Loucy (cell line): ENCODE data around the gene PRAMEF17.
"Not testable (repeated sequence)": the region's sequence is repeated elsewhere in the genome, so short reads cannot be mapped to it uniquely, and the experiment has no call there.

Experiments used
- H2AFZ ChIP-seq: fragments of 200-600 bp; sonication (generic); 2 replicates; pipeline ENCODE4 v1.6.0; 2016; ENCODE audit warnings: antibody characterized with exemption, mild to moderate bottlenecking, low read length, moderate library complexity
- H3F3A ChIP-seq: fragments of 200-600 bp; 2 replicates; pipeline ENCODE4 v1.6.0; 2016; ENCODE audit warnings: antibody characterized with exemption, low read depth, mild to moderate bottlenecking
- H3K27me3 ChIP-seq: fragments of 200-600 bp; sonication (generic); 2 replicates; pipeline ENCODE4 v1.6.1; 2014; ENCODE audit warnings: low read length, mild to moderate bottlenecking; ENCODE audit not compliant: insufficient read depth, poor library complexity, severe bottlenecking
- H3K36me3 ChIP-seq: fragments of 200-600 bp; sonication (generic); 2 replicates; pipeline ENCODE4 v1.6.1; 2016; ENCODE audit warnings: low read length; ENCODE audit not compliant: insufficient read depth
- H3K4me1 ChIP-seq: fragments of 200-600 bp; sonication (generic); 2 replicates; pipeline ENCODE4 v1.5.1; 2014; ENCODE audit warnings: low read length, mild to moderate bottlenecking; ENCODE audit not compliant: insufficient read depth, poor library complexity, severe bottlenecking
- H3K4me2 ChIP-seq: fragments of 200-600 bp; sonication (generic); 2 replicates; pipeline ENCODE4 v1.6.0; 2014; ENCODE audit warnings: antibody characterized with exemption, low read length, low read depth, mild to moderate bottlenecking; ENCODE audit not compliant: poor library complexity, severe bottlenecking
- H3K4me3 ChIP-seq: fragments of 200-600 bp; sonication (generic); 2 replicates; pipeline ENCODE4 v1.5.1; 2014; ENCODE audit warnings: low read length, mild to moderate bottlenecking, mixed read lengths; ENCODE audit not compliant: poor library complexity, severe bottlenecking
- H3K79me2 ChIP-seq: fragments of 200-600 bp; sonication (generic); 2 replicates; pipeline ENCODE4 v1.6.1; 2014; ENCODE audit warnings: low read length; ENCODE audit not compliant: insufficient read depth
- H3K9ac ChIP-seq: fragments of 200-600 bp; sonication (generic); 2 replicates; pipeline ENCODE4 v1.6.0; 2014; ENCODE audit warnings: mild to moderate bottlenecking, low read depth, low read length, moderate library complexity; ENCODE audit not compliant: poor library complexity, severe bottlenecking
- H3K9me2 ChIP-seq: fragments of 200-600 bp; sonication (generic); replicated peaks from 2 replicates; pipeline ENCODE4 v1.6.1; 2016; ENCODE audit warnings: low read depth, low read length, mixed read lengths
- H3K9me3 ChIP-seq: fragments of 200-600 bp; sonication (generic); 2 replicates; pipeline ENCODE4 v1.6.1; 2014; ENCODE audit warnings: mild to moderate bottlenecking, antibody characterized with exemption, low read length, low read depth; ENCODE audit not compliant: insufficient read depth
- H4K20me1 ChIP-seq: fragments of 200-600 bp; sonication (generic); 2 replicates; pipeline ENCODE4 v1.6.0; 2014; ENCODE audit warnings: antibody characterized with exemption, low read length, mild to moderate bottlenecking; ENCODE audit not compliant: insufficient read depth, poor library complexity, severe bottlenecking

The PRAMEF17 gene, protein sequence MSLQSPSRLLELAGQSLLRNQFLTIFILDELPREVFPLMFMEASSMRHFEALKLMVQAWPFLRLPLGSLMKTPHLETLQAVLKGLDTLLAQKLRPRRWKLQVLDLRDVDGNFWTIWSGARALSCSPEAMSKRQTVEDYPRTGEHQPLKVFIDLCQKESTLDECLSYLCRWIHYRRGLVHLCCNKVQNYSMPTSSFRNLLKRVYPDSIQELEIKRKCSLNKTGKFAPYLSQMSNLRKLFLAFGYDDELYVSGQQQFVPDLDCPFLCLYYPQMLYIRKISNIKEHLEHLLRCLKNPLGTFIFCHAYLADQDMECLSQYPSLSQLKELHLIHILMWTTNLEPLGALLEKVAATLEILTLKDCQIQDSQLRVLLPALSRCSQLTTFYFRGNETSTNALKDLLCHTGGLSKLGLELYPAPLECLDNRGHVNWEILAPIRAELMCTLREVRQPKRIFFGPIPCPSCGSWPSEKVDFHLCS

DNA sequence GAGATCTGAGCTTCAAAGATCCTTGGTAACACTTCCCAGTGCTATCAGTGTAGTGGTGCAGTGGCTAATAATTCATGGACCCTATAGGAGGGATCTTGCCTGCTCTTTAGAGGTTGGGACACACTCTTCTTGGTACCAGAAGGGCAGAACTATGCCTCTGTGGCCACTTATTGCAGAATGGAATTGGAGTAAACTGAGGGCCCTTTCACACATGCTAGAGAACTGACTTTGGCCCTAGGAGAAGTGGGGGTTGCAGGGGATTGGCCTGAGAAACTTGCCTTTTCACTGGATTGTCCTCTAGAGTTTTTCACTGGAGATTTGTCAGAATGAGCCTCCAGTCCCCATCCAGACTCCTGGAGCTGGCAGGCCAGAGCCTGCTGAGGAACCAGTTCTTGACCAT, at the start of gene PRAMEF17:
PRAMEF17 (plus strand) TSS at position 301 of the 400 bp plus-strand sequence; CDS start at position 327, 26 bp downstream.
- H3K9ac ChIP-seq, H3K4me1 ChIP-seq, H3K79me2 ChIP-seq, H3K9me3 ChIP-seq, H2AFZ ChIP-seq, H4K20me1 ChIP-seq, H3K4me2 ChIP-seq, H3K9me2 ChIP-seq, H3F3A ChIP-seq, H3K27me3 ChIP-seq, H3K36me3 ChIP-seq, H3K4me3 ChIP-seq: not testable (repeated sequence)

DNA sequence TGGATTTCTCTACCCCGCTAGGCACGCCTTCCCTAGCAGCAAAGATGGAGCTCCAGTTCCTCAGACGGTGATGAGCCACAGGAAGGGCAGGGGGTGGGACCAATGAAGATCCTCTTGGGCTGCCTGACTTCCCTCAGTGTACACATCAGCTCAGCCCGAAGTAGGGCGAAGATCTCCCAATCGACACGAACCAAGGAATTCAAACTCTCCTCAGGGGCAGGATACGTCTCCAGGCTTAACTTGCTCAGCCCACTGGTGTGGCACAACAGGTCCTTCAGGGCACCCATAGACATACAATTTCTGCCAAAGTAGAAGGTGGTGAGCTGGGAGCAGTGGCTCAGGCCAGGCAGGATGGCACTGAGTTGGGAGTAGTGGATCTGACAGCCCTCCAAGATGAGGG, 46.9 kb upstream of the PRAMEF17 start:
- H2AFZ ChIP-seq, H3K4me3 ChIP-seq, H3K9me2 ChIP-seq, H3F3A ChIP-seq, H3K36me3 ChIP-seq, H4K20me1 ChIP-seq, H3K79me2 ChIP-seq, H3K9ac ChIP-seq, H3K9me3 ChIP-seq, H3K4me2 ChIP-seq, H3K27me3 ChIP-seq, H3K4me1 ChIP-seq: not testable (repeated sequence)

DNA sequence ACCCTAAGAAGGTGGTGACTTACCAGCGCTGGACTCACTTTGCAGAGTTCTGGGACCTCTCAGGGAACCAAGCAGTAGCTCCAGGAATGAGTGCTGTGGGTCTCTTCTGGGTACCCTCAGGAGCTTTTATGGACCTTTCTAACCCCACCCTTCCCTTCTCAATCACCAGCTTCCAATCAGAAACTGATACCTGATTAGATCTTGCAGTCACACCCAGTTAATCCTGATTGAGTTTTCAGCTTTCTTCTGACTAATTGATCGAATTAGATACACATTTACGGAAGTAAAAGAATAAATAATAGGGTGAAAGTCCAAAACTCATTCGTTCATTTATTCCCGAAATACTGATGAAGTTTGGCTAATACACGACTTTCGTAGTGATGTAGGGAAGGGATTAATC, 42.4 kb upstream of the PRAMEF17 start, which contains the start of gene PRAMEF14:
PRAMEF14 (minus strand) TSS at position 101 of the 400 bp plus-strand sequence. CDS start 1,820 bp downstream, outside the sequence.
- not testable (repeated sequence) for H3K79me2 ChIP-seq, H3K4me3 ChIP-seq, H4K20me1 ChIP-seq, H3K9ac ChIP-seq, H3K9me3 ChIP-seq, H3K4me2 ChIP-seq, H3K4me1 ChIP-seq, H3K36me3 ChIP-seq, H2AFZ ChIP-seq, H3K27me3 ChIP-seq, H3F3A ChIP-seq, H3K9me2 ChIP-seq

DNA sequence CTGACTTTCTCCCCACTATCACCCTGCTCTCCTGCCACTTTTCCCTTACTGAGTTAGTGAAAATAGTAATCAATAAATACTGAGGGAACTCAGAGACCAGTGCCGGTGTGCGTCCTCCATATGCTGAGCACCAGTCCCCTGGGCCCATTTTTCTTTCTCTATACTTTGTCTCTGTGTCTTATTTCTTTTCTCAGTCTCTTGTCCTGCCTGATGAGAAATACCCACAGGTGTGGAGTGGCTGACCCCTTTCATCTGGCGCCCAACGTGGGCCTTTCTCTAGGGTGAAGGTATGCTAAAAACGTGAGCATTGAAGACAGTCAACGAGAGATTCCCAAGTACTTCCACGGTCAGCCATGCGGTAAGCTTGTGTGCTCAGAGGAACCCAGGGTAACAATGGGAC, 36.0 kb upstream of the PRAMEF17 start:
- not testable (repeated sequence) for H4K20me1 ChIP-seq, H3K9ac ChIP-seq, H3K4me2 ChIP-seq, H3F3A ChIP-seq, H3K4me1 ChIP-seq, H3K9me2 ChIP-seq, H3K79me2 ChIP-seq, H3K36me3 ChIP-seq, H3K4me3 ChIP-seq, H2AFZ ChIP-seq, H3K27me3 ChIP-seq, H3K9me3 ChIP-seq

DNA sequence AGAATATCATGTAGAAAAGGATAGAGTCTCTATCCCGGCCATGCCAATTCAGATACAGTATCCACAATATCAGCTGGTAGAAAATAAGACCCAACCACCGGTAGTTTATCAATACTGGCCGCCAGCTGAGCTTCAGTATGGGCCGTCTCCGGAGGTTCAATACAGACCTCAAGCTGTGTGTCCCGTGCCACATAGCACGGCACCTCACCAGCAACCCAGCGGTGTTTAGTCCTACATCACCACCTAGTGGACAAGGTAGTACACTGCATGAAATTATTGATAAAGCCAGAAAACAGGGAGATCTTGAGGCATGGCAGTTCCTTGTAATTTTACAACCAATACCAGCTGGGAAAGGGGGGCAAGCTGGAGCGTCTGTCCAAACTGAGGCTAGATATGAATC, 35.0 kb upstream of the PRAMEF17 start:
- H3K79me2 ChIP-seq, H3K4me3 ChIP-seq, H3K4me2 ChIP-seq, H3K36me3 ChIP-seq, H3K27me3 ChIP-seq, H3F3A ChIP-seq, H3K4me1 ChIP-seq, H3K9ac ChIP-seq, H2AFZ ChIP-seq, H4K20me1 ChIP-seq, H3K9me3 ChIP-seq, H3K9me2 ChIP-seq: not testable (repeated sequence)
